Mucosa of rectum (tissue), 2 donors: ENCODE results near the gene TIMM8B.

Experiments used
- H3K27ac ChIP-seq, 2 donors: one replicate each; pipeline ENCODE4 v1.7.0; 2013; ENCODE audit warnings: inconsistent platforms in 2 of 2, low read depth in 2 of 2, low read length in 2 of 2
- H3K27me3 ChIP-seq, 2 donors: one replicate each; pipeline ENCODE4 v1.7.0; 2013; ENCODE audit warnings: low read length in 2 of 2; ENCODE audit not compliant: control insufficient read depth in 2 of 2, insufficient read depth in 2 of 2
- H3K36me3 ChIP-seq, 2 donors: one replicate each; pipeline ENCODE4 v1.7.0; 2013; ENCODE audit warnings: low read length in 2 of 2; ENCODE audit not compliant: control insufficient read depth in 2 of 2, insufficient read depth in 2 of 2
- H3K4me1 ChIP-seq, 2 donors: one replicate each; pipeline ENCODE4 v1.7.0; 2013; ENCODE audit warnings: low read length in 2 of 2, mild to moderate bottlenecking in 1 of 2; ENCODE audit not compliant: control insufficient read depth in 2 of 2, insufficient read depth in 2 of 2
- H3K4me3 ChIP-seq, 2 donors: one replicate each; pipeline ENCODE4 v1.7.0; 2013; ENCODE audit warnings: low read length in 2 of 2
- H3K9ac ChIP-seq, 2 donors: one replicate each; pipeline ENCODE4 v1.7.0; 2013; ENCODE audit warnings: low read length in 2 of 2, low read depth in 1 of 2, mild to moderate bottlenecking in 1 of 2
- H3K9me3 ChIP-seq, 2 donors: one replicate each; pipeline ENCODE4 v1.7.0; 2013; ENCODE audit warnings: low read length in 2 of 2; ENCODE audit not compliant: control insufficient read depth in 2 of 2
- donor health status: healthy.
- donor health status: Normal muscosa, but diverticular disease.

The TIMM8B gene

GRCh38 chr11:112044961-112045360 is 41.6 kb downstream of the TIMM8B start:
- H3K27me3 ChIP-seq: no peaks in the 10 kb centered on the region
- no peaks in the 10 kb centered on the region for H3K9me3 ChIP-seq
- H3K36me3 ChIP-seq: peaks cover 31 to 45% of the 10 kb centered on the region in 2 donors
- H3K9ac ChIP-seq: no peak overlapping the region
- no peak overlapping the region for H3K4me3 ChIP-seq
- H3K27ac ChIP-seq: no peak overlapping the region
- no peaks in the 10 kb centered on the region for H3K4me1 ChIP-seq

- H3K36me3 ChIP-seq: peaks cover 40 to 54% of the 10 kb centered on the region in 2 donors
- no peak overlapping the region for H3K9ac ChIP-seq
- H3K9me3 ChIP-seq: no peaks in the 10 kb centered on the region
- H3K4me1 ChIP-seq: no peaks in the 10 kb centered on the region
- no peaks in the 10 kb centered on the region for H3K27me3 ChIP-seq
- H3K4me3 ChIP-seq: no peak overlapping the region
- H3K27ac ChIP-seq: no peak overlapping the region
Observed at GRCh38 chr11:112042961-112043304, 43.6 kb downstream of the TIMM8B start.

- no peak overlapping the region for H3K9ac ChIP-seq
- no peaks in the 10 kb centered on the region for H3K4me1 ChIP-seq
- no peaks in the 10 kb centered on the region for H3K9me3 ChIP-seq
- peaks cover 45 to 53% of the 10 kb centered on the region in 2 donors for H3K36me3 ChIP-seq
- H3K27ac ChIP-seq: no peak overlapping the region
- H3K4me3 ChIP-seq: no peak overlapping the region
- no peaks in the 10 kb centered on the region for H3K27me3 ChIP-seq
Observed at GRCh38 chr11:112042161-112042960, 44.2 kb downstream of the TIMM8B start.

- Histone ChIP-seq H3K9me3 (no peaks in the 10 kb centered on the region), H3K4me1 (no peaks in the 10 kb centered on the region), H3K9ac (no peak overlapping the region), H3K27ac (no peak overlapping the region), H3K36me3 (peaks cover 42 to 47% of the 10 kb centered on the region in 2 donors), H3K27me3 (no peaks in the 10 kb centered on the region), H3K4me3 (no peak overlapping the region)
Observed at GRCh38 chr11:112037527-112037926, 49.0 kb downstream of the TIMM8B start.
